ENCODE data around the gene CCDC63.

GRCh38 chr12:110825530-110825929 is 21.3 kb upstream of the CCDC63 start:
- no peak for TF ChIP-seq CTCF (IDR thresholded peaks at IDR 0.05; ENCODE audit: low read depth, low read length)
- no peak for TF ChIP-seq POLR2A (IDR thresholded peaks at IDR 0.05; ENCODE audit: extremely low read depth, insufficient read length)

All from NB4 (cell line).